ENCODE data around the gene KRT73. TPM values are rescaled to one million over a fixed set of nuclear protein-coding genes. Genes with fewer than 3 reads are reported as not detected.

The KRT73 gene
- total and polyA plus RNA-seq, 2 donors (not counting 3 experiments of a cell fraction or from before 2014, with no cell fraction given) = not detected

- Histone ChIP-seq H3K4me1 (ENCODE audit: control insufficient read depth, extremely low read depth, insufficient read depth, low read length) (no peaks in the 10 kb centered on the region), H3K4me2 (ENCODE audit: insufficient read depth, low read length) (no peak overlapping the region), H3K9me3 (replicated peaks; ENCODE audit: control insufficient read depth, insufficient read depth, low read length) (no peaks in the 10 kb centered on the region), H3K27ac (ENCODE audit: insufficient read depth, low read depth, low read length) (no peak overlapping the region), H2AFZ (ENCODE audit: low read depth, low read length) (no peak overlapping the region), H3K36me3 (ENCODE audit: control insufficient read depth in 2 of 2, extremely low read depth in 1 of 2, insufficient read depth in 2 of 2, low read length in 2 of 2) (no peaks in the 10 kb centered on the region), H3K27me3 (ENCODE audit: control insufficient read depth in 2 of 2, insufficient read depth in 2 of 2, low read length in 2 of 2) (peaks cover 7% of the 10 kb centered on the region in 2 experiments), H4K20me1 (replicated peaks; ENCODE audit: control insufficient read depth, extremely low read depth, insufficient read depth, low read length) (no peaks in the 10 kb centered on the region), H3K79me2 (ENCODE audit: control insufficient read depth, insufficient read depth, low read length) (no peaks in the 10 kb centered on the region), H3K9me1 (replicated peaks; ENCODE audit: control insufficient read depth, extremely low read depth, insufficient read depth, low read length) (no peaks in the 10 kb centered on the region), H3K4me3 (replicated peaks in 1 of 3; ENCODE audit: insufficient read depth in 1 of 3, low read depth in 1 of 3, low read length in 3 of 3) (no peak overlapping the region), H3K9ac (replicated peaks; ENCODE audit: extremely low read depth, insufficient read depth, low read length) (no peak overlapping the region)
- BruUV-seq (replicated peaks) = no TSS peak
- CTCF ChIA-PET = no interaction called here
- intact Hi-C loops (cut with micrococcal nuclease) = no loop called here
- dilution Hi-C loops (cut with MboI; ENCODE audit: extremely low pct_ligation_motif_present, low sequenced_read_pairs) = no loop called here
- FAIRE-seq (no peak), DNase-seq (ENCODE audit: low read depth, low spot score) (no peak)
- POLR2A ChIA-PET = no interaction called here
- TF ChIP-seq JUN (IDR thresholded peaks at IDR 0.05; ENCODE audit: borderline replicate concordance, insufficient read depth, insufficient read length, low read depth) = no peak
- TF ChIP-seq FOS (IDR thresholded peaks at IDR 0.05; ENCODE audit: borderline replicate concordance, insufficient read depth, low read length) = no peak
- TF ChIP-seq POLR2A (IDR thresholded peaks at IDR 0.05; ENCODE audit: low read depth, low read length) = no peak
- no peak for TF ChIP-seq EZH2 (IDR thresholded peaks at IDR 0.05; ENCODE audit: borderline replicate concordance, low read depth, low read length, severe bottlenecking)
- no peak for TF ChIP-seq MYC (IDR thresholded peaks at IDR 0.05; ENCODE audit: low read depth, low read length)
- no peak for TF ChIP-seq CTCF (IDR thresholded peaks at IDR 0.05; ENCODE audit: extremely low read depth in 1 of 2, insufficient read depth in 1 of 2, low read depth in 1 of 2, low read length in 2 of 2)
- no peak for TF ChIP-seq MAX (IDR thresholded peaks at IDR 0.05; ENCODE audit: insufficient read depth, insufficient read length)
- TF ChIP-seq POLR2AphosphoS5 (IDR thresholded peaks at IDR 0.05; ENCODE audit: insufficient read depth, low read depth, low read length) = no peak
- TF ChIP-seq GATA2 (IDR thresholded peaks at IDR 0.05; ENCODE audit: insufficient read depth, insufficient read length, low read depth, low read length) = no peak
Observed at GRCh38 chr12:52568111-52568510, 50.2 kb downstream of the KRT73 start.
